GM12878 (cell line): ENCODE data around the gene CCN2. TPM values are rescaled to one million over a fixed set of nuclear protein-coding genes. Genes with fewer than 3 reads are reported as not detected.

Experiments
- ATAC-seq: fragments of 200-7000 bp; cut with Tn5 transposase; 3 replicates; pipeline ENCODE4 v1.9.1; 2020; ENCODE audit warnings: mild to moderate bottlenecking, moderate library complexity
- BruUV-seq: library from RNA; stranded (reverse); fragments of 400-500 nt; replicated peaks from 2 replicates; lab custom pipeline; 2021; lab: Mats Ljungman, UMichigan
- CTCF ChIA-PET: fragments of 300-600 bp; sonication (Branson Sonifier 250); formaldehyde crosslinking; extraction: SDS; loops from one replicate; lab custom pipeline; 2021; ENCODE audit warnings: inconsistent platforms; lab: Yijun Ruan, JAX
- POLR2A ChIA-PET: fragments of 350-600 bp; formaldehyde crosslinking; extraction: SDS; loops from one replicate; lab custom pipeline; 2021; ENCODE audit warnings: inconsistent platforms; lab: Charles Lee
- RAD21 ChIA-PET: fragments of 300-600 bp; sonication (Branson Sonifier 250); formaldehyde crosslinking; loops from one replicate; lab custom pipeline; 2023; ENCODE audit warnings: antibody characterized with exemption; ENCODE audit not compliant: unreplicated experiment; lab: Charles Lee
- SMC1A ChIA-PET: fragments of 300-600 bp; sonication (Branson Sonifier 250); formaldehyde crosslinking; loops from one replicate; lab custom pipeline; 2023; ENCODE audit not compliant: unreplicated experiment, uncharacterized antibody; lab: Charles Lee
- DNase-seq: peaks from one replicate; pipeline ENCODE4 v3.0.0-alpha.2; 2011; ENCODE audit warnings: low read depth, low spot score
- FAIRE-seq: peaks from 3 replicates; lab custom pipeline; 2011; peaks lifted over from hg19 to GRCh38; lab: Jason Lieb, UNC
- H2AFZ ChIP-seq: 2 replicates; pipeline ENCODE4 v1.6.0; 2011; ENCODE audit warnings: low read depth, low read length, control low read depth; ENCODE audit not compliant: control insufficient read depth
- H3K27ac ChIP-seq: 2 replicates; pipeline ENCODE4 v1.5.1; 2011; ENCODE audit warnings: control low read depth; ENCODE audit not compliant: control insufficient read depth, insufficient read depth
- H3K27me3 ChIP-seq, 2 experiments: replicated peaks in 1 of 2; 2 replicates each; pipeline versions ENCODE4 v1.6.0 to v1.6.1; 2011; ENCODE audit warnings: low read length in 1 of 2; ENCODE audit not compliant: control insufficient read depth in 2 of 2, insufficient read depth in 2 of 2
- H3K36me3 ChIP-seq, 2 experiments: 2 replicates each; pipeline ENCODE4 v1.5.1; 2011; ENCODE audit warnings: low read length in 1 of 2; ENCODE audit not compliant: control insufficient read depth in 2 of 2, insufficient read depth in 2 of 2
- H3K4me1 ChIP-seq: 2 replicates; pipeline ENCODE4 v1.6.1; 2011; ENCODE audit warnings: mild to moderate bottlenecking, low read length, moderate library complexity, mixed read lengths; ENCODE audit not compliant: control insufficient read depth, insufficient read depth
- H3K4me2 ChIP-seq: 2 replicates; pipeline ENCODE4 v1.6.0; 2011; ENCODE audit warnings: control low read depth; ENCODE audit not compliant: control insufficient read depth, insufficient read depth
- H3K4me3 ChIP-seq: fragments of 200-600 bp; sonication (generic); 2 replicates; pipeline ENCODE4 v1.5.1; 2016
- H3K79me2 ChIP-seq: 2 replicates; pipeline ENCODE4 v1.6.0; 2011; ENCODE audit warnings: low read length; ENCODE audit not compliant: control insufficient read depth, insufficient read depth
- H3K9ac ChIP-seq: 2 replicates; pipeline ENCODE4 v1.8.0; 2011; ENCODE audit warnings: low read length, control low read depth, mixed read lengths; ENCODE audit not compliant: control insufficient read depth, insufficient read depth
- H3K9me3 ChIP-seq: replicated peaks from 3 replicates; pipeline ENCODE4 v1.5.1; 2011; ENCODE audit warnings: mild to moderate bottlenecking, low read length; ENCODE audit not compliant: control insufficient read depth, insufficient read depth
- H4K20me1 ChIP-seq: 2 replicates; pipeline ENCODE4 v1.6.0; 2011; ENCODE audit not compliant: control insufficient read depth, insufficient read depth
- ATF3 ChIP-seq: IDR thresholded peaks from 2 replicates; pipeline ENCODE4 v1.6.1; 2011; ENCODE audit warnings: low read depth, mild to moderate bottlenecking, low read length, moderate library complexity, borderline replicate concordance; ENCODE audit errors: extremely low read depth
- BACH1 ChIP-seq: fragments of 450-650 bp; IDR thresholded peaks from 2 replicates; pipeline ENCODE4 v1.6.1; 2017; ENCODE audit warnings: mild to moderate bottlenecking, borderline replicate concordance
- CHD2 ChIP-seq: IDR thresholded peaks from 2 replicates; pipeline ENCODE4 v1.6.1; 2011; ENCODE audit warnings: low read depth, low read length, improper control_type of control experiment, borderline replicate concordance
- EED ChIP-seq: sonication (generic); IDR thresholded peaks from 2 replicates; pipeline ENCODE4 v1.6.1; 2016; ENCODE audit warnings: antibody characterized with exemption, low read depth
- MTA2 ChIP-seq: fragments of 450-650 bp; IDR thresholded peaks from 2 replicates; pipeline ENCODE4 v1.6.1; 2016; ENCODE audit warnings: low read depth, mild to moderate bottlenecking, moderate library complexity
- POLR2AphosphoS5 ChIP-seq: IDR thresholded peaks from 2 replicates; pipeline ENCODE4 v1.6.1; 2011; ENCODE audit warnings: mild to moderate bottlenecking, low read length, inconsistent platforms
- RCOR1 ChIP-seq: conservative IDR thresholded peaks from 2 replicates; pipeline ENCODE4 v1.6.1; 2012; ENCODE audit warnings: low read depth, low read length, improper control_type of control experiment
- RELA ChIP-seq: fragments of 450-650 bp; IDR thresholded peaks from 2 replicates; pipeline ENCODE4 v1.8.0; 2014; ENCODE audit warnings: borderline replicate concordance; ENCODE audit not compliant: partially characterized antibody
- TBL1XR1 ChIP-seq: IDR thresholded peaks from 2 replicates; pipeline ENCODE4 v1.6.1; 2012; ENCODE audit warnings: low read depth, low read length, improper control_type of control experiment
- ZNF207 ChIP-seq: fragments of 450-650 bp; IDR thresholded peaks from 2 replicates; pipeline ENCODE4 v1.6.1; 2014; ENCODE audit warnings: antibody characterized with exemption, mild to moderate bottlenecking, borderline replicate concordance
- ZZZ3 ChIP-seq: IDR thresholded peaks from 2 replicates; pipeline ENCODE4 v1.6.1; 2011; ENCODE audit warnings: low read depth; ENCODE audit not compliant: control insufficient read depth, insufficient read length
- WGBS: methylation state at CpG from one replicate; pipeline ENCODE4 v1.1.6; 2016; ENCODE audit warnings: low lambda C conversion rate; ENCODE audit not compliant: insufficient replicate concordance, insufficient coverage; ENCODE audit errors: missing lambda C conversion rate; 5-methylcytosine and 5-hydroxymethylcytosine counted together
- in situ Hi-C: fragments of 300-500 bp; cut with MboI; formaldehyde crosslinking; loops from 9 replicates; pipeline ENCODE4 v1.14.3; 2018; ENCODE audit warnings: mixed read lengths
- intact Hi-C: fragments of 100-400 bp; cut with micrococcal nuclease; formaldehyde crosslinking; loops from one replicate; pipeline ENCODE4 v1.14.2; 2022; ENCODE audit not compliant: unreplicated experiment
- polyA plus RNA-seq, 11 experiments: library from polyadenylated mRNA; depleted of rRNA in 4 of 11; unstranded in 6 of 11; stranded (reverse) in 5 of 11; fragments of >200 nt; fragmentation: Nextera tagmentation in 4 of 11; fragmentation: Illumina TruSeq in 1 of 11; extraction: Ambion mirVana in 4 of 11; extraction: Trizol in 1 of 11; gene quantifications; 1 replicate in 1 of 11; 2 replicates in 10 of 11; pipeline versions ENCODE4 v1.2.1 to v1.2.3, GENCODE V29; 2011 to 2016; ENCODE audit warnings: inconsistent platforms in 2 of 11, missing spikeins in 2 of 11, low read depth in 1 of 11
- total RNA-seq, 4 experiments: library from RNA; depleted of rRNA in 3 of 4; stranded (reverse); fragments of >200 nt in 3 of 4; fragmentation: Illumina TruSeq in 1 of 4; extraction: Trizol in 1 of 4; gene quantifications; 2 replicates each; pipeline versions ENCODE4 v1.2.1 to v1.2.3, GENCODE V29; 2013 to 2021
- TF ChIP-seq, protein P1 (sequence below): fragments of 450-650 bp; IDR thresholded peaks from 2 replicates; pipeline ENCODE4 v1.6.1; 2018; ENCODE audit warnings: borderline replicate concordance, mild to moderate bottlenecking; ENCODE audit not compliant: partially characterized antibody

Gene CCN2
- total and polyA plus RNA-seq, 10 of the 15 experiments (the other 5 are each of a cell fraction or from before 2014, with no cell fraction given) = 0.26 to 0.62 (median 0.44) TPM; not detected in 7

- in situ Hi-C loops = no loop called here
- TF ChIP-seq RCOR1 (no peak), ZZZ3 (no peak), MTA2 (no peak), POLR2AphosphoS5 (no peak), EED (no peak), BACH1 (no peak), RELA (no peak), ZNF207 (no peak), CHD2 (no peak), TBL1XR1 (no peak), ATF3 (no peak)
- TF ChIP-seq, protein P1, sequence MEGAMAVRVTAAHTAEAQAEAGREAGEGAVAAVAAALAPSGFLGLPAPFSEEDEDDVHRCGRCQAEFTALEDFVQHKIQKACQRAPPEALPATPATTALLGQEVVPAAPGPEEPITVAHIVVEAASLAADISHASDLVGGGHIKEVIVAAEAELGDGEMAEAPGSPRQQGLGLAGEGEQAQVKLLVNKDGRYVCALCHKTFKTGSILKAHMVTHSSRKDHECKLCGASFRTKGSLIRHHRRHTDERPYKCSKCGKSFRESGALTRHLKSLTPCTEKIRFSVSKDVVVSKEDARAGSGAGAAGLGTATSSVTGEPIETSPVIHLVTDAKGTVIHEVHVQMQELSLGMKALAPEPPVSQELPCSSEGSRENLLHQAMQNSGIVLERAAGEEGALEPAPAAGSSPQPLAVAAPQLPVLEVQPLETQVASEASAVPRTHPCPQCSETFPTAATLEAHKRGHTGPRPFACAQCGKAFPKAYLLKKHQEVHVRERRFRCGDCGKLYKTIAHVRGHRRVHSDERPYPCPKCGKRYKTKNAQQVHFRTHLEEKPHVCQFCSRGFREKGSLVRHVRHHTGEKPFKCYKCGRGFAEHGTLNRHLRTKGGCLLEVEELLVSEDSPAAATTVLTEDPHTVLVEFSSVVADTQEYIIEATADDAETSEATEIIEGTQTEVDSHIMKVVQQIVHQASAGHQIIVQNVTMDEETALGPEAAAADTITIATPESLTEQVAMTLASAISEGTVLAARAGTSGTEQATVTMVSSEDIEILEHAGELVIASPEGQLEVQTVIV = no peak
These were observed 25.4 kb upstream of the CCN2 start for GRCh38 chr6:131976545-131977061.

More at GRCh38 chr6:131976545-131977061, 25.4 kb upstream of the CCN2 start:
- Histone ChIP-seq H3K79me2 (no peaks in the 10 kb centered on the region), H2AFZ (no peak overlapping the region), H4K20me1 (no peaks in the 10 kb centered on the region), H3K4me3 (no peak overlapping the region), H3K9me3 (no peaks in the 10 kb centered on the region), H3K4me2 (no peak overlapping the region), H3K36me3 (no peaks in the 10 kb centered on the region), H3K9ac (no peak overlapping the region), H3K27me3 (no peaks in the 10 kb centered on the region), H3K4me1 (no peaks in the 10 kb centered on the region), H3K27ac (no peak overlapping the region)
- ChIA-PET SMC1A (no interaction called here), RAD21 (no interaction called here), CTCF (no interaction called here), POLR2A (no interaction called here)
- BruUV-seq = no TSS peak
- DNase-seq (no peak), ATAC-seq (no peak), FAIRE-seq (no peak)
- intact Hi-C loops = no loop called here
- WGBS = 31% methylated on average over 6 of the region's 6 CpGs
